ENCODE measurements around the gene C2CD2. TPM values are rescaled to one million over a fixed set of nuclear protein-coding genes. Genes with fewer than 3 reads are reported as not detected.
"Not testable (repeated sequence)": the region's sequence is repeated elsewhere in the genome, so short reads cannot be mapped to it uniquely, and the experiment has no call there.

Gene C2CD2
- total and polyA plus RNA-seq, 2 donors (not counting 1 experiment from before 2014, with no cell fraction given): 6.8 to 11.9 TPM

GRCh38 chr21:41961282-41961701, 7.5 kb upstream of the C2CD2 start:
- no peaks in the 10 kb centered on the region for H4K20me1 ChIP-seq (ENCODE audit: control insufficient read depth, insufficient read depth, low read length, poor library complexity, severe bottlenecking)
- H3K4me3 ChIP-seq (ENCODE audit: control extremely low read depth in 1 of 5, extremely low read depth in 1 of 5, insufficient read depth in 1 of 5, low read depth in 2 of 5, low read length in 4 of 5): no peak overlapping the region
- no peaks in the 10 kb centered on the region for H3K9me3 ChIP-seq (ENCODE audit: control extremely low read depth in 1 of 3, control insufficient read depth in 2 of 3, insufficient read depth in 1 of 3, low read length in 2 of 3)
- H3K4me2 ChIP-seq (replicated peaks; ENCODE audit: low read depth, low read length, poor library complexity, severe bottlenecking): peak overlapping the region; percentile 21
- no peak overlapping the region for H3K27ac ChIP-seq (ENCODE audit: low read length in 2 of 2)
- H2AFZ ChIP-seq (ENCODE audit: insufficient read depth, low read depth, low read length, poor library complexity, severe bottlenecking): peak overlapping the region; percentile 52
- intact Hi-C loops (cut with micrococcal nuclease): loop anchor here (5.0 kb wide), 1 partner anchor 156 kb away; no protein-coding TSS in a partner anchor
- ChIA-PET CTCF (interaction anchor here (0.8 to 1.2 kb wide), 3 partner anchors 8 to 146 kb away, joined by 3 to 4 read pairs (median 3); no protein-coding TSS in a partner anchor), POLR2A (no interaction called here)
- DNase-seq: no peak
- H3K4me1 Mint-ChIP-seq: peaks cover 21% of the 10 kb centered on the region
- ATAC-seq (ENCODE audit: low read depth): no peak
- H3K27me3 Mint-ChIP-seq: peaks cover 48% of the 10 kb centered on the region
- TF ChIP-seq CTCF (IDR thresholded peaks at IDR 0.05) (no peak), EZH2 (IDR thresholded peaks at IDR 0.05; ENCODE audit: borderline replicate concordance, insufficient read depth, low read depth, low read length, poor library complexity, severe bottlenecking) (no peak)
- no peaks in the 10 kb centered on the region for H3K79me2 ChIP-seq (ENCODE audit: control insufficient read depth, insufficient read depth, low read length)
- H3K4me3 Mint-ChIP-seq: no peak overlapping the region
- 69% methylated on average over 7 of the region's 14 CpGs for WGBS (ENCODE audit: insufficient coverage)
- no peaks in the 10 kb centered on the region for H3K36me3 ChIP-seq (replicated peaks in 1 of 2; ENCODE audit: control extremely low read depth in 1 of 2, control insufficient read depth in 1 of 2, extremely low read depth in 1 of 2, insufficient read depth in 2 of 2, low read length in 1 of 2)
- peak overlapping the region; percentile 26 for H3K9ac ChIP-seq (ENCODE audit: low read length)
- H3K9me3 Mint-ChIP-seq (ENCODE audit: insufficient read depth): no peaks in the 10 kb centered on the region
- peaks cover 0 to 24% (median 6%) of the 10 kb centered on the region in 4 experiments for H3K27me3 ChIP-seq (replicated peaks in 1 of 4; ENCODE audit: control extremely low read depth in 1 of 4, control insufficient read depth in 3 of 4, insufficient read depth in 4 of 4, low read length in 3 of 4)
- H3K27ac Mint-ChIP-seq: no peak overlapping the region
- peaks cover 9 to 17% of the 10 kb centered on the region in 2 donors for H3K4me1 ChIP-seq (ENCODE audit: control insufficient read depth in 2 of 2, insufficient read depth in 2 of 2, low read length in 2 of 2)

GRCh38 chr21:41960386-41960785, 6.6 kb upstream of the C2CD2 start:
- Mint-ChIP-seq H3K27me3 (peaks cover 44% of the 10 kb centered on the region), H3K9me3 (ENCODE audit: insufficient read depth) (no peaks in the 10 kb centered on the region), H3K4me3 (no peak overlapping the region), H3K4me1 (peaks cover 24% of the 10 kb centered on the region), H3K27ac (no peak overlapping the region)
- Histone ChIP-seq H3K9ac (ENCODE audit: low read length) (no peak overlapping the region), H3K36me3 (replicated peaks in 1 of 2; ENCODE audit: control extremely low read depth in 1 of 2, control insufficient read depth in 1 of 2, extremely low read depth in 1 of 2, insufficient read depth in 2 of 2, low read length in 1 of 2) (no peaks in the 10 kb centered on the region), H3K27me3 (replicated peaks in 1 of 4; ENCODE audit: control extremely low read depth in 1 of 4, control insufficient read depth in 3 of 4, insufficient read depth in 4 of 4, low read length in 3 of 4) (peaks cover 0 to 26% (median 6%) of the 10 kb centered on the region in 4 experiments), H3K4me1 (ENCODE audit: control insufficient read depth in 2 of 2, insufficient read depth in 2 of 2, low read length in 2 of 2) (peaks cover 9 to 24% of the 10 kb centered on the region in 2 donors), H3K4me3 (ENCODE audit: control extremely low read depth in 1 of 5, extremely low read depth in 1 of 5, insufficient read depth in 1 of 5, low read depth in 2 of 5, low read length in 4 of 5) (no peak overlapping the region), H3K79me2 (ENCODE audit: control insufficient read depth, insufficient read depth, low read length) (no peaks in the 10 kb centered on the region), H4K20me1 (ENCODE audit: control insufficient read depth, insufficient read depth, low read length, poor library complexity, severe bottlenecking) (no peaks in the 10 kb centered on the region), H2AFZ (ENCODE audit: insufficient read depth, low read depth, low read length, poor library complexity, severe bottlenecking) (no peak overlapping the region), H3K27ac (ENCODE audit: low read length in 2 of 2) (no peak overlapping the region), H3K4me2 (replicated peaks; ENCODE audit: low read depth, low read length, poor library complexity, severe bottlenecking) (no peak overlapping the region), H3K9me3 (ENCODE audit: control extremely low read depth in 1 of 3, control insufficient read depth in 2 of 3, insufficient read depth in 1 of 3, low read length in 2 of 3) (peaks cover 0 to 6% (median 0%) of the 10 kb centered on the region in 3 donors)
- intact Hi-C loops (cut with micrococcal nuclease): loop anchor here (5.0 kb wide), 1 partner anchor 157 kb away; no protein-coding TSS in a partner anchor
- ChIA-PET CTCF (interaction anchor here (1.2 kb wide), 2 partner anchors 144 to 147 kb away, joined by 3 to 4 read pairs; no protein-coding TSS in a partner anchor), POLR2A (no interaction called here)
- TF ChIP-seq CTCF (IDR thresholded peaks at IDR 0.05): no peak
- no peak for TF ChIP-seq EZH2 (IDR thresholded peaks at IDR 0.05; ENCODE audit: borderline replicate concordance, insufficient read depth, low read depth, low read length, poor library complexity, severe bottlenecking)
- ATAC-seq (ENCODE audit: low read depth) (no peak), DNase-seq (no peak)
- 98% methylated on average over 7 of the region's 8 CpGs for WGBS (ENCODE audit: insufficient coverage)

- H3K9me3 ChIP-seq (ENCODE audit: control extremely low read depth in 1 of 3, control insufficient read depth in 2 of 3, insufficient read depth in 1 of 3, low read length in 2 of 3); ATAC-seq (ENCODE audit: low read depth); H4K20me1 ChIP-seq (ENCODE audit: control insufficient read depth, insufficient read depth, low read length, poor library complexity, severe bottlenecking); H3K27ac ChIP-seq (ENCODE audit: low read length in 2 of 2); DNase-seq; H3K4me2 ChIP-seq (replicated peaks; ENCODE audit: low read depth, low read length, poor library complexity, severe bottlenecking); H3K36me3 ChIP-seq (replicated peaks in 1 of 2; ENCODE audit: control extremely low read depth in 1 of 2, control insufficient read depth in 1 of 2, extremely low read depth in 1 of 2, insufficient read depth in 2 of 2, low read length in 1 of 2); H2AFZ ChIP-seq (ENCODE audit: insufficient read depth, low read depth, low read length, poor library complexity, severe bottlenecking); H3K27ac Mint-ChIP-seq; H3K9me3 Mint-ChIP-seq (ENCODE audit: insufficient read depth); CTCF ChIA-PET; H3K79me2 ChIP-seq (ENCODE audit: control insufficient read depth, insufficient read depth, low read length); H3K9ac ChIP-seq (ENCODE audit: low read length); H3K4me3 ChIP-seq (ENCODE audit: control extremely low read depth in 1 of 5, extremely low read depth in 1 of 5, insufficient read depth in 1 of 5, low read depth in 2 of 5, low read length in 4 of 5); H3K4me3 Mint-ChIP-seq: not testable (repeated sequence)
- POLR2A ChIA-PET: interaction anchor here (0.7 kb wide), 1 partner anchor 136 kb away, joined by 4 read pairs; no protein-coding TSS in a partner anchor
- Histone ChIP-seq H3K27me3 (replicated peaks in 1 of 4; ENCODE audit: control extremely low read depth in 1 of 4, control insufficient read depth in 3 of 4, insufficient read depth in 4 of 4, low read length in 3 of 4) (peaks cover 0 to 33% (median 8%) of the 10 kb centered on the region in 4 experiments), H3K4me1 (ENCODE audit: control insufficient read depth in 2 of 2, insufficient read depth in 2 of 2, low read length in 2 of 2) (peaks cover 14 to 22% of the 10 kb centered on the region in 2 donors)
- peaks cover 44% of the 10 kb centered on the region for H3K27me3 Mint-ChIP-seq
- H3K4me1 Mint-ChIP-seq: peaks cover 22% of the 10 kb centered on the region
- WGBS (ENCODE audit: insufficient coverage): 93% methylated on average over 4 of the region's 11 CpGs
- intact Hi-C loops (cut with micrococcal nuclease): loop anchor here (5.0 kb wide), 1 partner anchor 158 kb away; no protein-coding TSS in a partner anchor
Measured at GRCh38 chr21:41959697-41960096, 5.9 kb upstream of the C2CD2 start.
